Measurements from ENCODE around the gene DNAH2. TPM values are rescaled to one million over a fixed set of nuclear protein-coding genes. Genes with fewer than 3 reads are reported as not detected.
A peak's percentile ranks its signal among the peaks of the same experiment; 100 is the strongest.

DNAH2 gene
- total RNA-seq, 4 donors from 2014 or later: under 0.01 to 0.10 (median 0.05) TPM; not detected in 1

- intact Hi-C loops (cut with DNase I; ENCODE audit: low total_unique reads): loop anchor here (5.0 kb wide), 3 partner anchors 32 to 122 kb away; no protein-coding TSS in a partner anchor
- no peak overlapping the region for H3K4me3 ChIP-seq (ENCODE audit: low read depth, poor library complexity, severe bottlenecking)
- no peak for TF ChIP-seq POLR2A (IDR thresholded peaks at IDR 0.05)
- no peak for TF ChIP-seq CTCF (IDR thresholded peaks at IDR 0.05)
- DNase-seq (ENCODE audit: low spot score in 2 of 2): peak in 1 of 2 donors; percentile 23
- 81 to 91% methylated on average over 5 of the region's 5 CpGs for WGBS, 2 donors
These were observed 147.6 kb downstream of the DNAH2 start for GRCh38 chr17:7864995-7865650.

GRCh38 chr17:7867881-7868329 lies 150.4 kb downstream of the DNAH2 start:
- H3K4me3 ChIP-seq (ENCODE audit: low read depth, poor library complexity, severe bottlenecking): no peak overlapping the region
- WGBS, 2 donors: 43 to 48% methylated on average over 5 of the region's 5 CpGs
- TF ChIP-seq CTCF (IDR thresholded peaks at IDR 0.05): no peak
- intact Hi-C loops (cut with DNase I; ENCODE audit: low total_unique reads): loop anchor here (5.0 kb wide), 1 partner anchor 119 kb away; no protein-coding TSS in a partner anchor
- peak in 1 of 2 donors; percentile 48 for DNase-seq (ENCODE audit: low spot score in 2 of 2)

DNA sequence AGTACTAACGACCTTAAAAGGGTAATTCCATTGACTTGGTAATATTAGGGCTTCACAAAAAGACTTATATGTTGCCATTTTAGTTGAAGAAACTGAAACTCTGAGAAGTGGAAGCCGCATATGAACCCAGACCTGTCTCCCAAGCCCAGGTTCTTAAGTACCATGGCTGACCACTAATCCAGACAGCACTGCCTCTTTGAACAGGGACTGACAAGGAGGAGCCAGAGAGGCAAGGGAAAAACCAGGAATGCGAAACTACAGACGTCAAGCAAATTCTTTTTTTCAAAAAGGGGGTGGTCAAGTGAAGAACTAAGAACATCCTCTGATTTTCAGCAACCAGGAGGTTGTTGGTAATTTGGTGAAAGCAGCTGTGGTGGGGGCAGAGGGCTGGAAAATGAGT lies 155.5 kb downstream of the DNAH2 start:
- intact Hi-C loops (cut with DNase I; ENCODE audit: low total_unique reads): no loop called here
- H3K4me3 ChIP-seq (ENCODE audit: low read depth, poor library complexity, severe bottlenecking): no peak overlapping the region
- TF ChIP-seq CTCF (IDR thresholded peaks at IDR 0.05): no peak
- no peak for TF ChIP-seq POLR2A (IDR thresholded peaks at IDR 0.05)
- 66 to 75% methylated on average over 4 of the region's 4 CpGs for WGBS, 2 donors
- DNase-seq (ENCODE audit: low spot score in 2 of 2): peak in 1 of 2 donors; percentile 6

GRCh38 chr17:7875804-7876370 lies 158.3 kb downstream of the DNAH2 start:
- 79% methylated on average over 2 of the region's 2 CpGs for WGBS, 2 donors
- TF ChIP-seq POLR2A (IDR thresholded peaks at IDR 0.05): no peak
- intact Hi-C loops (cut with DNase I; ENCODE audit: low total_unique reads): no loop called here
- no peak for DNase-seq (ENCODE audit: low spot score in 2 of 2)
- no peak overlapping the region for H3K4me3 ChIP-seq (ENCODE audit: low read depth, poor library complexity, severe bottlenecking)

DNA sequence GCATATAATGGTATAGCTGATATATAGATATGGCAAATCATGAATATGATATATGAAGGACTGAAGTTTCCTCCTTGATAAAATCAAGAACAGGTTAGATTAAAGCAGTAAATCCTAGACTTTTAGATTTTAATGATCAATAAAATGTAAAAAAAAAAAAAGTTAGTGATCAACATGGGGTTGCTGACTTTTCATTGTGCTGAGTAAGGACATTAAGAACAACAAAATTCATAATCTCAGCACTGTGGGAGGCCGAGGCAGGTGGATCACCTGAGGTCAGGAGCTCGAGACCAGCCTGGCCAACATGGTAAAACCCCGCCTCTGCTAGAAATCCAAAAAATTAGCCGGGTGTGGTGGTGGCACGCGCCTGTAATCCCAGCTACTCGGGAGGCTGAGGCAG lies 160.7 kb downstream of the DNAH2 start:
- WGBS, 2 donors: 93 to 94% methylated on average over 7 of the region's 7 CpGs
- intact Hi-C loops (cut with DNase I; ENCODE audit: low total_unique reads): no loop called here
- peak in 1 of 2 donors; percentile 49 for DNase-seq (ENCODE audit: low spot score in 2 of 2)
- no peak for TF ChIP-seq CTCF (IDR thresholded peaks at IDR 0.05)
- no peak for TF ChIP-seq POLR2A (IDR thresholded peaks at IDR 0.05)
- no peak overlapping the region for H3K4me3 ChIP-seq (ENCODE audit: low read depth, poor library complexity, severe bottlenecking)

DNA sequence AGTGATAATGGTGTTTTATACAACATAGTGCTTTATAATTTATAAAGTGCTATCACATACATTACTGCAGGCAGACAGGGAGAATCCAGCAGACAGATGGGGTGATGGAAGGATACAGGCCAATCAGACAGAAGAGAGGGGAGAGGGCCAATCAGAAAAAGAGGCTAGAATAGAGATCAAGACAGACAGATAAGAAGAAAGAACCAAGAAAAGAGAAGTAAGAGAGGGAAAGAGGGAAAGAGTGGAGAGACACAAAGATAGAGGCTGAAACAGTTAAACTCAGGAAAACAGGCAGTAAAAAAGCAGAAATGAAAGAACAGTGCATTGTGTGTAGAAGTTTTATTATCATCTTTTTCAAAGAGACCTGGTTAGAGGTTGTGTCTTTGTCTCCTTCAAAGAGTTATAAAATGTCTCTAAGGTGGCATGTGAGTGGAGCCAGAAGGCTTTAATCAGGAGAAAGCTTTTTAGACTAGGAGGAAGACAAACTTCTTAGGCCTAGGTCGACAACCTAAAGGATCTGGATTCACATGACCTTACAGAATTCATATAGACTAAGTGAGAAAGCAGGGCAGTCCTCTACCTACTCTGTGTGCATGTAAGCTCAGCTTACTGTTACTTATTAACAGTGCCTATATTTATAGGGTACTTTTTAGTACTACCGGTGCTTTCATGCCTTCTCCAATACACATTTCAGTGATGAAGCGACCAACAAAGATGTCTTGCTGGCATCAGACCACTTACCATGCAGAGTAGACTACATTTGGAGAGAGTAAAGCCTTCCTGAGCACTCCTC lies 162.7 kb downstream of the DNAH2 start:
- H3K4me3 ChIP-seq (ENCODE audit: low read depth, poor library complexity, severe bottlenecking): no peak overlapping the region
- 76 to 80% methylated on average over 3 of the region's 3 CpGs for WGBS, 2 donors
- intact Hi-C loops (cut with DNase I; ENCODE audit: low total_unique reads): no loop called here
- TF ChIP-seq CTCF (IDR thresholded peaks at IDR 0.05): no peak
- no peak for TF ChIP-seq POLR2A (IDR thresholded peaks at IDR 0.05)
- DNase-seq (ENCODE audit: low spot score in 2 of 2): no peak
